ENCODE data around the gene SLC39A8.

SLC39A8 gene

GRCh38 chr4:102339018-102339417 lies 6.3 kb downstream of the SLC39A8 start:
- DNase-seq (ENCODE audit: low read depth) = no peak

- DNase-seq (ENCODE audit: low read depth) = no peak
These were observed 6.9 kb downstream of the SLC39A8 start for GRCh38 chr4:102338405-102338804.

GRCh38 chr4:102335616-102336015 lies 9.7 kb downstream of the SLC39A8 start:
- DNase-seq (ENCODE audit: low read depth) = no peak

- no peak for DNase-seq (ENCODE audit: low read depth)
These were observed 10.7 kb downstream of the SLC39A8 start for GRCh38 chr4:102334624-102335023.

- DNase-seq (ENCODE audit: low read depth) = no peak
These were observed 11.5 kb downstream of the SLC39A8 start for GRCh38 chr4:102333787-102334186.

GRCh38 chr4:102328045-102328444 lies 17.2 kb downstream of the SLC39A8 start:
- DNase-seq (ENCODE audit: low read depth) = no peak

- DNase-seq (ENCODE audit: low read depth) = no peak
These were observed 18.3 kb downstream of the SLC39A8 start for GRCh38 chr4:102326951-102327350.

- peak; percentile 1 for DNase-seq (ENCODE audit: low read depth)
These were observed 20.6 kb downstream of the SLC39A8 start for GRCh38 chr4:102324730-102325129.

- no peak for DNase-seq (ENCODE audit: low read depth)
These were observed 22.5 kb downstream of the SLC39A8 start for GRCh38 chr4:102322736-102323135.

GRCh38 chr4:102321260-102321995 lies 23.9 kb downstream of the SLC39A8 start:
- no peak for DNase-seq (ENCODE audit: low read depth)

GRCh38 chr4:102319594-102319993 lies 25.7 kb downstream of the SLC39A8 start:
- DNase-seq (ENCODE audit: low read depth) = no peak

- no peak for DNase-seq (ENCODE audit: low read depth)
These were observed 26.8 kb downstream of the SLC39A8 start for GRCh38 chr4:102318526-102318925.

GRCh38 chr4:102318105-102318504 lies 27.2 kb downstream of the SLC39A8 start:
- no peak for DNase-seq (ENCODE audit: low read depth)

- no peak for DNase-seq (ENCODE audit: low read depth)
These were observed 27.8 kb downstream of the SLC39A8 start for GRCh38 chr4:102317459-102317858.

- no peak for DNase-seq (ENCODE audit: low read depth)
These were observed 28.7 kb downstream of the SLC39A8 start for GRCh38 chr4:102316585-102316984.

- DNase-seq (ENCODE audit: low read depth) = no peak
These were observed 29.8 kb downstream of the SLC39A8 start for GRCh38 chr4:102315532-102315931.

- DNase-seq (ENCODE audit: low read depth) = no peak
These were observed 32.9 kb downstream of the SLC39A8 start for GRCh38 chr4:102312417-102312816.

- no peak for DNase-seq (ENCODE audit: low read depth)
These were observed 33.4 kb downstream of the SLC39A8 start for GRCh38 chr4:102311912-102312311.

GRCh38 chr4:102311407-102311806 lies 33.9 kb downstream of the SLC39A8 start:
- DNase-seq (ENCODE audit: low read depth) = no peak

GRCh38 chr4:102308032-102308799 lies 37.1 kb downstream of the SLC39A8 start:
- DNase-seq (ENCODE audit: low read depth) = peak; percentile 3

- DNase-seq (ENCODE audit: low read depth) = no peak
These were observed 39.6 kb downstream of the SLC39A8 start for GRCh38 chr4:102305666-102306065.

- DNase-seq (ENCODE audit: low read depth) = no peak
These were observed 42.5 kb downstream of the SLC39A8 start for GRCh38 chr4:102302762-102303161.

GRCh38 chr4:102301167-102301566 lies 44.1 kb downstream of the SLC39A8 start:
- no peak for DNase-seq (ENCODE audit: low read depth)

All from EH (cell line).